Smooth muscle cell (in vitro differentiated cells): ENCODE results near the gene BCAS3. TPM values are rescaled to one million over a fixed set of nuclear protein-coding genes. Genes with fewer than 3 reads are reported as not detected.

ENCODE experiments used
- DNase-seq: peaks from one replicate; lab custom pipeline; 2025; ENCODE audit not compliant: unreplicated experiment; lab: John Stamatoyannopoulos, UW
- H2AFZ ChIP-seq: fragments of 200-600 bp; sonication (generic); 2 replicates; pipeline ENCODE4 v1.6.0; 2016; ENCODE audit warnings: antibody characterized with exemption, low read depth, mild to moderate bottlenecking
- H3F3A ChIP-seq: fragments of 200-600 bp; sonication (generic); 2 replicates; pipeline ENCODE4 v1.6.0; 2017; ENCODE audit warnings: antibody characterized with exemption, low read depth
- H3K27ac ChIP-seq: fragments of 200-600 bp; sonication (generic); 2 replicates; pipeline ENCODE4 v1.5.1; 2016; ENCODE audit warnings: low read depth, mild to moderate bottlenecking
- H3K27me3 ChIP-seq: fragments of 200-600 bp; sonication (generic); 2 replicates; pipeline ENCODE4 v1.6.1; 2016; ENCODE audit warnings: low read depth, mild to moderate bottlenecking
- H3K36me3 ChIP-seq: fragments of 200-600 bp; sonication (generic); 2 replicates; pipeline ENCODE4 v1.5.1; 2016; ENCODE audit warnings: low read depth
- H3K4me1 ChIP-seq: fragments of 200-600 bp; sonication (generic); 2 replicates; pipeline ENCODE4 v1.5.1; 2016; ENCODE audit warnings: low read depth
- H3K4me2 ChIP-seq: fragments of 200-600 bp; sonication (generic); 2 replicates; pipeline ENCODE4 v1.6.0; 2016; ENCODE audit warnings: mild to moderate bottlenecking
- H3K4me3 ChIP-seq: fragments of 200-600 bp; sonication (generic); 2 replicates; pipeline ENCODE4 v1.5.1; 2016; ENCODE audit warnings: mild to moderate bottlenecking
- H3K79me2 ChIP-seq: fragments of 200-600 bp; sonication (generic); 2 replicates; pipeline ENCODE4 v1.6.0; 2016; ENCODE audit warnings: low read depth, mild to moderate bottlenecking
- H3K9ac ChIP-seq: fragments of 200-600 bp; sonication (generic); 2 replicates; pipeline ENCODE4 v1.6.0; 2016; ENCODE audit warnings: low read depth
- H3K9me3 ChIP-seq: fragments of 200-600 bp; sonication (generic); replicated peaks from 2 replicates; pipeline ENCODE4 v1.5.1; 2016; ENCODE audit warnings: low read depth
- H4K20me1 ChIP-seq: fragments of 200-600 bp; sonication (generic); 2 replicates; pipeline ENCODE4 v1.6.0; 2016; ENCODE audit warnings: low read depth
- WGBS: methylation state at CpG from one replicate; pipeline ENCODE4 v1.1.7; 2016; ENCODE audit warnings: low lambda C conversion rate; 5-methylcytosine and 5-hydroxymethylcytosine counted together
- polyA plus RNA-seq: library from polyadenylated mRNA; unstranded; fragments of >200 nt; fragmentation: Nextera tagmentation; extraction: Ambion mirVana; gene quantifications from 2 replicates; pipeline ENCODE4 v1.2.1, GENCODE V29; 2016
- total RNA-seq: library from RNA; depleted of rRNA; stranded (reverse); fragments of >200 nt; gene quantifications from 2 replicates; pipeline ENCODE4 v1.2.3, GENCODE V29; 2014
- TF ChIP-seq, protein P1 (sequence below): fragments of 200-600 bp; sonication (generic); IDR thresholded peaks from 2 replicates; pipeline ENCODE4 v1.5.1; 2017; ENCODE audit warnings: borderline replicate concordance, mild to moderate bottlenecking, antibody characterized with exemption; ENCODE audit not compliant: insufficient read depth, poor library complexity, severe bottlenecking

The BCAS3 gene
- total and polyA plus RNA-seq, 2 experiments from 2014 or later = 17.2 to 54.5 TPM

DNA sequence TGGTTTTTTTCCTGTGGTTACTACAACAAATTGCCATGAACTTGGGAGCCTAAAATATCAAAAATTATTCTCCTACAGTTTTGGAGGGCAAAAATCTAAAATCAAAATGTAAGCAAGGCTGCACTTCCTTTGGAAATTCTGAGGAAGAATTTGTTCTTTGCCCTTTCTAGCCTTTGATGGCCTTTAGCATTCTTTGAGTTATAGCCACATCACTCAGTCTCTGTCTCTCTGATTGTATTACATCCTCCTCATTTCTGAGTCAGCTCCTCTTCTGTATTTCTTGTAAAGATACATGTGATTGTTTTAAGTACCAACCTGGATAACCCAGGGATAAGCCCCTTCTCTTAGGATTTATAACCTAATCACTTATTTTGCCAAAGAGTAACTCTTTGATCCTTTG, 282.0 kb downstream of the BCAS3 start:
- no peak overlapping the region for H3K9ac ChIP-seq
- no peaks in the 10 kb centered on the region for H3K9me3 ChIP-seq
- no peak overlapping the region for H2AFZ ChIP-seq
- no peak overlapping the region for H3K4me3 ChIP-seq
- H3F3A ChIP-seq = peaks cover 9% of the 10 kb centered on the region
- H3K4me2 ChIP-seq = no peak overlapping the region
- H3K27ac ChIP-seq = peak overlapping the region; percentile 19
- no peaks in the 10 kb centered on the region for H3K79me2 ChIP-seq
- H3K4me1 ChIP-seq = no peaks in the 10 kb centered on the region
- no peaks in the 10 kb centered on the region for H3K36me3 ChIP-seq
- DNase-seq = no peak
- TF ChIP-seq, protein P1, sequence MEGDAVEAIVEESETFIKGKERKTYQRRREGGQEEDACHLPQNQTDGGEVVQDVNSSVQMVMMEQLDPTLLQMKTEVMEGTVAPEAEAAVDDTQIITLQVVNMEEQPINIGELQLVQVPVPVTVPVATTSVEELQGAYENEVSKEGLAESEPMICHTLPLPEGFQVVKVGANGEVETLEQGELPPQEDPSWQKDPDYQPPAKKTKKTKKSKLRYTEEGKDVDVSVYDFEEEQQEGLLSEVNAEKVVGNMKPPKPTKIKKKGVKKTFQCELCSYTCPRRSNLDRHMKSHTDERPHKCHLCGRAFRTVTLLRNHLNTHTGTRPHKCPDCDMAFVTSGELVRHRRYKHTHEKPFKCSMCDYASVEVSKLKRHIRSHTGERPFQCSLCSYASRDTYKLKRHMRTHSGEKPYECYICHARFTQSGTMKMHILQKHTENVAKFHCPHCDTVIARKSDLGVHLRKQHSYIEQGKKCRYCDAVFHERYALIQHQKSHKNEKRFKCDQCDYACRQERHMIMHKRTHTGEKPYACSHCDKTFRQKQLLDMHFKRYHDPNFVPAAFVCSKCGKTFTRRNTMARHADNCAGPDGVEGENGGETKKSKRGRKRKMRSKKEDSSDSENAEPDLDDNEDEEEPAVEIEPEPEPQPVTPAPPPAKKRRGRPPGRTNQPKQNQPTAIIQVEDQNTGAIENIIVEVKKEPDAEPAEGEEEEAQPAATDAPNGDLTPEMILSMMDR = no peak
- no peaks in the 10 kb centered on the region for H4K20me1 ChIP-seq
- H3K27me3 ChIP-seq = no peaks in the 10 kb centered on the region

DNA sequence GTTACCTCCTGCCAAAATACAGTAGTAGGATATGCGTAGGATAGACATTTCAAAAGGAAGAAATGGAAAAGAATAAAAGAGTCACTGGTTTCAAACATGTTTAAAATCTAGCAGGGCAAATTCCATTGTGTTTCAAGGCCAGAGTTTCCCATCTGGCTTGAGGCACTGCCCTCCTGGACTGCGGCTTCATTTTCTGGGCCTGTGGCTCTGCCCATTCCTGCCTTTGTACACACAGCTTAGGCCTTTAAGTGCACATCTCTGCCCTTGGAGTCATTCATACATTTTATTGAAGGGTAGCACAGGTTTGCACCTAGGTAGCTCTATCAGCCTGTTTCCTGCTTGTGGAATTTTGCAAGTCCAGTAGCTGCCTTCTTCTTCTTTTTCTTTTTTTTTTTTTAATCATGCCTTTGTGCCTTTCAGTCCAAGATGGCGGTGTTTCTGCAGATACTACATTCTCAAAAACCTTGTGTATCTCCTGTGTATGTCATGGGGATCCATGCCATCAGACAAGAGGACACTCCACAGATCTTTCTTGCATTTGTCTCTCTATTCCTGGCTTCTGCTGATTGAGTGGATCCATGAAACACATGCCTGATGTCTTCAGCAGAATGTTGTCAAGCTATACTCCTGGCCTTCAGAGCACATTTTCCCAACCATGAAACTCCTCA, 282.9 kb downstream of the BCAS3 start:
- DNase-seq = no peak
- Histone ChIP-seq H3K27ac (no peak overlapping the region), H3F3A (peaks cover 9% of the 10 kb centered on the region), H3K4me3 (no peak overlapping the region), H4K20me1 (no peaks in the 10 kb centered on the region), H2AFZ (no peak overlapping the region), H3K36me3 (no peaks in the 10 kb centered on the region), H3K4me2 (no peak overlapping the region), H3K9ac (no peak overlapping the region), H3K27me3 (no peaks in the 10 kb centered on the region), H3K79me2 (no peaks in the 10 kb centered on the region), H3K9me3 (no peaks in the 10 kb centered on the region), H3K4me1 (no peaks in the 10 kb centered on the region)
- TF ChIP-seq, protein P1 = no peak
- WGBS = 82% methylated on average over 3 of the region's 3 CpGs

DNA sequence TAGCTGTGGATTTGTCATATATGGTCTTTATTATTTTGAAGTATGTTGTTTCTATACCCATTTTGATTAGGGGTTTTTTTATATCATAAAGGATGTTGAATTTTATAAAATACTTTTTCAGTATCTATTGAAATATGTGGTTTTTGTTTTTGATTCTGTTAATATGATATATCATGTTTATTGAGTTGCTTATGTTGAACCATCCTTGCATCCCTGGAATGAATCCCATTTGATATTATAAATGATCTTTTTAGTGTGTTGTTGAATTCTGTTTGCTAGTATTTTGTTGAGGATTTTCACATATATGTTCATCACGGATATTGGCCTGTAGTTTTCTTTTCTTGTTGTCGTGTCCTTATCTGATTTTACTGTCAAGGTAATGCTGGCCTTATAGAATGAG, 286.5 kb downstream of the BCAS3 start:
- no peak overlapping the region for H3K9ac ChIP-seq
- H3K27me3 ChIP-seq = no peaks in the 10 kb centered on the region
- DNase-seq = no peak
- no peak overlapping the region for H3K27ac ChIP-seq
- H2AFZ ChIP-seq = no peak overlapping the region
- no peaks in the 10 kb centered on the region for H3K79me2 ChIP-seq
- H3K4me2 ChIP-seq = no peak overlapping the region
- peaks cover 4% of the 10 kb centered on the region for H3K9me3 ChIP-seq
- no peaks in the 10 kb centered on the region for H4K20me1 ChIP-seq
- 97% methylated on average over 2 of the region's 2 CpGs for WGBS
- peaks cover 9% of the 10 kb centered on the region for H3F3A ChIP-seq
- no peak overlapping the region for H3K4me3 ChIP-seq
- H3K4me1 ChIP-seq = no peaks in the 10 kb centered on the region
- H3K36me3 ChIP-seq = no peaks in the 10 kb centered on the region
- TF ChIP-seq, protein P1 = no peak

DNA sequence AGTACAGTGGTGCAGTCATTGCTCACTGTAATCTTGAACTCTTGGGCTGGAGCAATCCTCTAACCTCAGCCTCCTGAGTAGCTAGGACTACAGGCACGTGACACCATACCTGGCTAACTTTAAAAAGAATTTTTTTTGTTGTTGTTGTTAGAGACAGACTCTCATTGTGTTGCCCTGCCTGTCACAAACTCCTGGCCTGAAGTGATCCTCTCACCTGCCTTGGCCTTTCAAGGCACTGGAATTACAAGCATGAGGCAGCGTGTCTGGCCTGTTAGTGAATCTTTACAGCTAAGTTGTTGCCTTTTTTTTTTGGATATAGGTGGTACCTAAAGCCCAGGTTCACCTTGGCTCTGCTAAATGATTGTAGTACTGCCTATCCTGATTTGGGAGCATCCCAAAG, 290.6 kb downstream of the BCAS3 start:
- Histone ChIP-seq H3K27me3 (no peaks in the 10 kb centered on the region), H2AFZ (no peak overlapping the region), H3K9ac (no peak overlapping the region), H3K79me2 (no peaks in the 10 kb centered on the region), H3K4me3 (no peak overlapping the region), H3K4me2 (no peak overlapping the region), H4K20me1 (no peaks in the 10 kb centered on the region), H3F3A (no peaks in the 10 kb centered on the region), H3K27ac (no peak overlapping the region), H3K9me3 (peaks cover 8% of the 10 kb centered on the region), H3K4me1 (no peaks in the 10 kb centered on the region), H3K36me3 (no peaks in the 10 kb centered on the region)
- WGBS = 83% methylated on average over 2 of the region's 2 CpGs
- TF ChIP-seq, protein P1 = no peak
- no peak for DNase-seq
